Measurements from ENCODE around the gene MTUS2. TPM values are rescaled to one million over a fixed set of nuclear protein-coding genes. Genes with fewer than 3 reads are reported as not detected.
A peak's percentile ranks its signal among the peaks of the same experiment; 100 is the strongest.

MTUS2 gene
- polyA plus RNA-seq, 3 donors from 2014 or later: 0.02 TPM; not detected in 2

DNA sequence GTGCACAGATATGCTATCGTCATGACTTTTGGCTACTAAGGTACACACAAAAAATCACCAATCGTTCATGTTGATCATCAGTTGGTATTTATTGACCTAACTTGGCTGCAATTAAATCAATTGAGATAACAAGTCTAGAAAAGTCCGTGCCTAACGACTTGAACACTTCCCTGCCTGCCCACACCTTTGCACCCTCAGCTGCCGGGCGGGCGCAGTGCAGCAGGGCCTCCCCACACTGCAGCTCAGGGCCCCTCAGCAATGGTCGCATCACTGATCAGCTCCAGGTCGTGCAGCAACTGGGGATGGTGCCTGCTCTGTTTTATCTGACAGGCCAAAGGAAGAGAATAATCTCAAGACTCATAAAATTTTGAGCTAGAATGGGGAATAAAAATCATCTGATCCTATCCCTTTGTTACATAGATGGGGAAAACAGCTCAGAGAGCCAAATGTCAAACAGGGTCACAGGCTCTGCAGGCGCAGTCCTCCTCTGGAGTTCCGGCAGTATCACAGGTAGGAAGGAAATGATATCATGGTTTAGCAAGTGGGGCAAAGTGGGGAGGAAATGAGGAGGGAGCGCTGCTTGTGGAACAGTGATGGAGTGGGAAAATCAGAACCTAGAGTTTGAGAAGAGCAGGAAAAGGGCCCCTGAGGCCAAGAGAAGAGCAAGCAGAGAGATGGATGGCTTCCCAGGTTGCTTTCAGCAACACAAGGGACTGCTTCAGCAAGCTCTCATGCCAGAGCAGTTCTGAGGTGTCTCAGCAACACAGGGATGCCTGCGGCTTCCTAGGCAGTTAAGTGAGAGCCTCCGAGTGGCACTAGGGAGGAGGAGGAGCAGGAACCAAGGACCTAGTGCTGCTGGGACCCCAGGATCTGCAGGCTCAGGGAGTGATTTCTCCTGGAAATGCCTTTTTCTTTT is 717.9 kb downstream of the MTUS2 start:
- peaks cover 0 to 11% (median 9%) of the 10 kb centered on the region in 3 donors for H3K36me3 Mint-ChIP-seq
- peaks cover 0 to 4% of the 10 kb centered on the region in 2 donors for H3K4me1 Mint-ChIP-seq
- H3K27me3 Mint-ChIP-seq (ENCODE audit: low read depth in 3 of 3): no peaks in the 10 kb centered on the region
- peak overlapping the region in 3 of 6 donors; percentile 5 to 27 (median 12) for H3K27ac Mint-ChIP-seq
- H3K4me3 Mint-ChIP-seq: no peak overlapping the region
- H3K9me3 Mint-ChIP-seq: no peaks in the 10 kb centered on the region
- DNase-seq: no peak

DNA sequence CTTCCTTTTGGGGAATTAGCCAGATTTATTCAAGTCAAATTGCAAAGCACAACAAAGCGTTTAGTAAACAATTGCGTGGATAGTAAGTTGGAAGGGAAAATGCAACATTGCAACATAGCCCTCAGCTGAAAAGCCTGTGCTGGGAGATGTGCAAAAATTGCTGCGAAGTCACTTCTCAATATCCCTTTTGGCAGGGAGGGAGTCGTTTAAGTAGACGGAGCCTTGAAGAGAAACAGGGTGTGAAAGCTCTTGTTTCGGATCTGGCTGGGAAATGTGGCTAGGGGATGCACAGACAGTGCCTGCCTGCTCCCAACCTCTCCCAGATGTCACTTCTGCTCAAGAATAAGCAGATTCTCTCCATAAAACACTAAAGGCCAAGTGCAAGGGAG is 718.5 kb downstream of the MTUS2 start:
- H3K27ac Mint-ChIP-seq: peak overlapping the region in 1 of 6 donors; percentile 16
- no peak for DNase-seq
- H3K9me3 Mint-ChIP-seq: no peaks in the 10 kb centered on the region
- peaks cover 0 to 4% of the 10 kb centered on the region in 2 donors for H3K4me1 Mint-ChIP-seq
- peaks cover 0 to 11% (median 6%) of the 10 kb centered on the region in 3 donors for H3K36me3 Mint-ChIP-seq
- no peak overlapping the region for H3K4me3 Mint-ChIP-seq
- no peaks in the 10 kb centered on the region for H3K27me3 Mint-ChIP-seq (ENCODE audit: low read depth in 3 of 3)

DNA sequence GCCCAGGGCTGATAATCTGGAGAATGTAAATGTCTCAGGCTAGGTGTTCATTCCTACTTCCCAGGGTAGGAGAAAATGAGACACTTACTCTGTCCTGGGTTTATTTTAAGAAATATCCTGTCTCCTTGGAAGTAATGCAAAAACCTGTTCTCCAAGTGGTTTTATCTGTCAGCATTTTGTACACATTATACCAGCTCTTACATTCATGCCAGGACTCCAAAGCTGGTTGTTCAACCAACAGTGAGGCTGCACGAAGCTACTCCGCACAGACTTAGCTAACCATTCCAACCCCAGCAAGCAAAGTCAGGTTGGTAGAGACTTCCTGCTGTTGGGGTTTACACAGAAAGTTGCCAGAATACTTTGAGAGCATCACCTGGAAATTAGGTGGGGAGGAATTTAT is 719.7 kb downstream of the MTUS2 start:
- DNase-seq: no peak
- no peak overlapping the region for H3K4me3 Mint-ChIP-seq
- H3K9me3 Mint-ChIP-seq: no peaks in the 10 kb centered on the region
- peaks cover 0 to 4% of the 10 kb centered on the region in 2 donors for H3K4me1 Mint-ChIP-seq
- H3K36me3 Mint-ChIP-seq: peaks cover 0 to 11% (median 4%) of the 10 kb centered on the region in 3 donors
- H3K27me3 Mint-ChIP-seq (ENCODE audit: low read depth in 3 of 3): no peaks in the 10 kb centered on the region
- no peak overlapping the region for H3K27ac Mint-ChIP-seq

DNA sequence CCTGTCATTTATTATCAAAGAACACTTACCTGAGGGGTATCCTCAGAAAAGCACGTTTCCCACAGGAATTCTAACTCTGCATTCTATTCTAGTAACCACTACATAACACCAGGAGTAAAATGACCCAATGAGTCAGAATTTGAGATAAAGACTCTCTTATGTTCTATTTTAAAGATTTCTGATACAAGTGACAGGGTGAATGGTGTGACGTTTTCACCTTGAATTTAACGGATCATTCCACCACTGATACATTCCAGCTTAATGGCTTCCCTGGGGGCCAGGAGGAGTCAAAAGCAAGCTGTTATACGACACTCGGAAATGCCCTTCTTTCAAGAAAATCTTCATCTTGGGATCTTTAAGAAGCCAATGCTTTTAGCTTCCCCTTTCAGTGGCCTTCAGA is 720.2 kb downstream of the MTUS2 start:
- Mint-ChIP-seq H3K27me3 (ENCODE audit: low read depth in 3 of 3) (no peaks in the 10 kb centered on the region), H3K4me3 (no peak overlapping the region), H3K27ac (no peak overlapping the region), H3K36me3 (peaks cover 0 to 11% (median 4%) of the 10 kb centered on the region in 3 donors), H3K4me1 (peaks cover 0 to 4% of the 10 kb centered on the region in 2 donors), H3K9me3 (no peaks in the 10 kb centered on the region)
- DNase-seq: no peak

DNA sequence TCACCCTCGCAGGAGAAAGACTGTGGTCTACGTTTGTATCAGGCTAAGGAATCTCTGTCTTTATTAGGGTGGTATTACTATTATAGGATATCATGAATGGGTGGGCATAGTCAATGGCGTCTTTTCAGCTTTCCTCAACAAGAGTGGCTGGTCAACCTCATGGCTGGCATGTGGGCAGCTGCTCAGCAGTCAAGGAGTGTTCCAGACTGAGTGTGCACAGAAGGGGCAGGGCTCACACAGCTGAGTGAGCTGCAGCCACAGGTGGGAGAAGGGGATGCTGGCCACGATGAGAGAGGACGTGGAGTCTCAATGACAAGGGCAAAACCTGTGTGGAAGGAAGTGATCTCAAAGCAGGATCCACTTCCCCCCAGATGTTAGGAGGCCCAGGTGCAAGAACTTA is 720.7 kb downstream of the MTUS2 start:
- Mint-ChIP-seq H3K4me1 (peaks cover 0 to 4% of the 10 kb centered on the region in 2 donors), H3K27ac (peak overlapping the region in 1 of 6 donors; percentile 80), H3K9me3 (no peaks in the 10 kb centered on the region), H3K4me3 (no peak overlapping the region), H3K36me3 (peaks cover 0 to 11% (median 4%) of the 10 kb centered on the region in 3 donors), H3K27me3 (ENCODE audit: low read depth in 3 of 3) (no peaks in the 10 kb centered on the region)
- DNase-seq: no peak

DNA sequence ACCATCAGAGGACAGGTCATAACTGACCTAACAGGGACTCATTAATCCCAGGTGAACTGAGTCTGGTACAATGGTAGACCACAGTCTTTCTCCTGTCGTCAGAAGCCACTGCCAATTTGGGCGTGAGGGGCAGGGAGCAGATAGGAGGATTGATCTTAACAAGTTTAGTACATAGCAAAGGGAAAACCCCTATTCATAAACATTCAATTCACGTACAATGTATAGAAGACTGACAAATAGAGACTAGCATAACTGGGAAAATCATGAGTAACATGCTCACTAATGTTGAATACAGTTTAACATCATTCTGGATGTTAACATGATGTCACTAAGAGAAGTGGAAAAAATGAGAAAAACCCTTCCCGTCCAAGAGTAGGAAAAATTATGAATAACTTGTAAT is 721.3 kb downstream of the MTUS2 start:
- Mint-ChIP-seq H3K27ac (no peak overlapping the region), H3K27me3 (ENCODE audit: low read depth in 3 of 3) (no peaks in the 10 kb centered on the region)

DNA sequence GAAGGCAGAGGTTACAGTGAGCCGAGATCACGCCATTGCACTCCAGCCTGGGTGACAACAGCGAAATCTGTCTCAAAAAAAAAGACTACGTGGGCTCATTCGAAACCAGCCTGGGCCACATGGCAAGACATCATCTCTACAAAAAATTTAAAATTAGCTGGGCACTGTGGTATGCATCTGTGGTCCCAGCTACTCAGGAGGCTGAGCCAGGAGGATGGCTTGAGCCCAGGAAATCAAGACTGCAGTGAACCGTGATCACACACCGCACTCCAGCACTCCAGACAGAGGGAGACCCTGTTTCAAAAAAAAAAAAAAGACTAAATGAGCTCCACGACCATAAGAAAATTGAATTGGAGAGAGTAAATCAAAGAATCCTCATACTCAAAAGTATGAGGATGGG is 722.2 kb downstream of the MTUS2 start:
- Mint-ChIP-seq H3K36me3 (peaks cover 0 to 7% (median 6%) of the 10 kb centered on the region in 3 donors), H3K27ac (peak overlapping the region in 1 of 6 donors; percentile 40), H3K27me3 (ENCODE audit: low read depth in 3 of 3) (no peaks in the 10 kb centered on the region), H3K4me3 (no peak overlapping the region), H3K9me3 (no peaks in the 10 kb centered on the region), H3K4me1 (peaks cover 0 to 4% of the 10 kb centered on the region in 2 donors)
- no peak for DNase-seq

More for the DNA sequence above, 721.3 kb downstream of the MTUS2 start:
- Mint-ChIP-seq H3K4me3 (no peak overlapping the region), H3K9me3 (no peaks in the 10 kb centered on the region), H3K36me3 (peaks cover 0 to 7% (median 0%) of the 10 kb centered on the region in 3 donors), H3K4me1 (peaks cover 0 to 4% of the 10 kb centered on the region in 2 donors)
- no peak for DNase-seq

DNA sequence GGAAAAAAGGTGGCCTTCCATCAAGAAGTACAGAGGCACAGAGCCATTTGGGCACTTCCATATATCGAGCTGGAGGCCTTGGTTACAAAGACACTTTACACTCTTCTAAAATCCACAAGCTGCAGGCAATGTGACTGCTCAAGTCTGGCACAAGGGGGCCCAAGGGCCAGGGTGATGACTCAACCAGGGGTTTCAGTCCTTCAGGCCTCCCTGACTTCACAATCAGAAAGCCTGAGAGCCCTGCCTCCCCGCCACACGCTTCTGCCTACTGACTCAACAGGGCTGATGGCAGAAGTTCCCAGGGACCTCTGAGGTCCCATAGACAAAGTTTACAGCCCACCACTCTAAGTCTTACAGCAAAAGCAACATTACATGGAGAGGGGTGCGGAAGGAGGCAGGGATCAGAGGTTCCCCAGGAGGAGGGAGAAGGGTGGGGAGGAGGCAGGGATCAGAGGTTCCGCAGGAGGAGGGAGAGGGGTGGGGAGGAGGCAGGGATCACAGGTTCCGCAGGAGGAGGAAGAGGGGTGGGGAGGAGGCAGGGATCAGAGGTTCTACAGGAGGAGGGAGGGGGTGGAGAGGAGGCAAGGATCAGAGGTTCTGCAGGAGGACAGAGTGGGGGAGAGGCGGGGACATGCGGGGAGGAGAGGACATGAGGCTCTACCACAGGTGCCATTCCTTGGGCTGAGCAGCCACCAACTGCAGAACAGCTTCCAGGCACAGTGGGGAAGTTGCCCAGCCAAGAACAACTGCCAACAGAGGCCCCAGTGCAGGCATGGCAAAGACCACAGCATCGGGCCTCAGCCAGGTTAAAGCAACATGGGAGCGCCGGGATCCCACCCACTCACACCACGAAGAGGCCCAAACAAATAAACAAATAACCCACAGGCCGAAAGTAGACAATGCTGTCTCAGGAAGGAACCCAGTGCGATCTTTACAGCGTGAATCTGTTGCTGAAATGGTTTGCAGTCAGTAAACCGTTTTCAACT is 723.4 kb downstream of the MTUS2 start:
- no peak overlapping the region for H3K4me3 Mint-ChIP-seq
- H3K27me3 Mint-ChIP-seq (ENCODE audit: low read depth in 3 of 3): no peaks in the 10 kb centered on the region
- no peak overlapping the region for H3K27ac Mint-ChIP-seq
- no peaks in the 10 kb centered on the region for H3K4me1 Mint-ChIP-seq
- DNase-seq: no peak
- no peaks in the 10 kb centered on the region for H3K9me3 Mint-ChIP-seq
- peaks cover 5 to 9% (median 7%) of the 10 kb centered on the region in 3 donors for H3K36me3 Mint-ChIP-seq

DNA sequence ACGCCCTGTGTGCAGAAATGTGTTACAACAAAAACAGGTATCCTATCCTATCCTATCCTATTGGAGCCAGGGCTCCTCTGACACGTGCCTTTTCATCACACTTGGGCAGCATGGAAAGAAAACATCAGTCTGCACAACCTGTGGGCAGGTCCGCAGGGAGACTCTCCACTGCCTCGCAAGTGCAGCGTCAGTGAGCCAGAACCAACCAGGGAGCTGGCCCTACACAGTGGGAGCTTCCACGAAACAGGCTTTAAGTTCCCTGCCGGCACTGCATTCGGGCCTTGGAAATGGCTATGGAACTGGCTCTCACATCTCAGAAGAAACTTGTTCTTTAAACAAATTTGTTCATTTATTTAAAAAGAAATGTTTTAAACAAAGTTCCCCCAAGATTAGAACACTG is 725.8 kb downstream of the MTUS2 start:
- no peaks in the 10 kb centered on the region for H3K4me1 Mint-ChIP-seq

DNA sequence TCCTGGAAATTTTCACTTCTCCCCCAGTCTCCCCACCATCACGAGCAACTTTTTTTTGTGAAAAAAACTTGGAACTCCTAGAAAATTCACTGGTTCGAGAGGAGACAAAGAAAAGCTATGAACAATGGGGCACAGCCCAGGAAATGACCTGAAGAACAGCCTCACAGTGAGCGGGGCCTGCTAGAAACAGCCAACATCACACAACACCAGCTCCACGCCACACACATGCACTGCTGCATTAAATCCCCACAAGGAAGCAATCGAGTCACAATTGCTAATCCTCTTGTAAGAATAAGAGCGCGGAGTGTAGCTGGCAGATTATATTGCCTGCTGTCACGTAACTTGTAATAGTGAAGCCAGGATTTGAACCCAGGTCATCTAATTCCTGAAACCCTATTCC is 726.5 kb downstream of the MTUS2 start:
- H3K4me1 Mint-ChIP-seq: no peaks in the 10 kb centered on the region
- no peaks in the 10 kb centered on the region for H3K27me3 Mint-ChIP-seq (ENCODE audit: low read depth in 3 of 3)
- no peaks in the 10 kb centered on the region for H3K9me3 Mint-ChIP-seq
- no peak for DNase-seq
- H3K4me3 Mint-ChIP-seq: no peak overlapping the region
- H3K27ac Mint-ChIP-seq: no peak overlapping the region
- H3K36me3 Mint-ChIP-seq: peaks cover 12 to 16% (median 12%) of the 10 kb centered on the region in 3 donors

More for the DNA sequence above, 725.8 kb downstream of the MTUS2 start:
- Mint-ChIP-seq H3K27ac (no peak overlapping the region), H3K9me3 (no peaks in the 10 kb centered on the region), H3K36me3 (peaks cover 8 to 15% (median 12%) of the 10 kb centered on the region in 3 donors), H3K27me3 (ENCODE audit: low read depth in 3 of 3) (no peaks in the 10 kb centered on the region), H3K4me3 (no peak overlapping the region)
- DNase-seq: no peak

DNA sequence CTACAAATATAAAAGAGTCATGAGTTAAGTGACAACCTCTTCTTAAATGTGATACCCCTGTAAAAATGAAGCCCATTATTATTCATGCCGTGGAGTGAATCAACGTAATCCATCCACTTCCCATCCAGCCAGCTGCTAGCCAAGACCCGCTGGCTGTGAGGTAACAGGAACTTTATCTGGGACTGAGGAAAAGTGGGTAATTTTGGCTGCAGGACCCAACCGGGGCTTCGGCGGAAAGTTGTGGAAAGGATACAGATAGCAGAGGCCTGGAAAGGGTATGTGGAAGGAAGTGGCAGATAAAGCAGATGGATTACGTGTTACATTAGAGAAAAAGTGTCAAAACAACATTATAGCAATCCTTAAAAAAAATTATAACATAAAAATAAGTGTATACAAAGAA is 727.0 kb downstream of the MTUS2 start:
- Mint-ChIP-seq H3K27me3 (ENCODE audit: low read depth in 3 of 3) (no peaks in the 10 kb centered on the region), H3K4me1 (no peaks in the 10 kb centered on the region), H3K9me3 (no peaks in the 10 kb centered on the region), H3K36me3 (peaks cover 12 to 18% (median 16%) of the 10 kb centered on the region in 3 donors), H3K27ac (no peak overlapping the region), H3K4me3 (no peak overlapping the region)
- no peak for DNase-seq

DNA sequence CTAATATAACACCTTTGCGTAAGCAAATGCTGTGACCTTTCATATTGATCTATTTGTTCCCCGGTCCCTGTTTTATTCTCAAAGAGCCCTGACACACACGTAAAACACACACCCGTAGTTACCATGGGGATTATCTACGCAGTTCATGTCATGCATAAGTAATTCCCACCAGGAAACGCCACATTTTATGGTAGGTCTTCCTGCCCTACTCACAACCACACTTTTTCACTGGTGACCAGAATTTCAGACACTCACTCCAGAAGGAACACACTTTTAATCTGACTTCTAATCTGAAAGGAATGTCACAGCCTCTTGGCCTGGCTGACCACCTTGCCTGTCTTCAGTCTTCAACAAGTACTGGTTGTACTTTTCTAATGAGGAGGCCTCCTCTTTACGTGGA is 728.6 kb downstream of the MTUS2 start:
- DNase-seq: no peak
- Mint-ChIP-seq H3K4me1 (no peaks in the 10 kb centered on the region), H3K9me3 (no peaks in the 10 kb centered on the region), H3K27ac (peak overlapping the region in 1 of 6 donors; percentile 37), H3K4me3 (no peak overlapping the region), H3K36me3 (peaks cover 12 to 32% (median 20%) of the 10 kb centered on the region in 3 donors), H3K27me3 (ENCODE audit: low read depth in 3 of 3) (peaks cover 0 to 2% (median 0%) of the 10 kb centered on the region in 3 donors)

DNA sequence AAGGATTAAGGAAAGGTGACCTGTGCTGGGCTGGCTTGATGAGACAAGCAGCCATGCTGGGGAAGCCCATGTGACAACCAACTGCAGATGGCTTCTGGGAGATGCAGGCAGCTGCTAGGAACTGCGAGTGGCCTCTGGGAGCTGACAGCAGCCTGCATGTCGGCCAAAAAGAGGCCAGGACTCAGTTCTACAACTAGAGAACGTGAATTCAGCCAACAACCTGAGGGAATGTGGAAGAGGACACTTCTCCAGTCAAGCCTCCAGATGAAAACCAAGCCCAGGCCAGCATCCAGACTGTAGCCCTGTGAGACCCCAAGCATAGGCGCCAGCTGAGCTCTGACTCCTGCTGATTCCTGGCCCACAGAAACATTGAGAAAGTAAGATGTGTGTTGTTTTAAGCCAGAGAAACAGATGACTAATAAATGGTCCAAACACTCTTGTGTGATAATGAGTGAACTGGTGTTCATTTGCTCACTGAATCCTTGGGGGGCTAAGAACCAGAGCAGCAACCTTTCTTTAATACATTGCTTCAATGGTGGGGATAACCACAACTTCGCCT is 730.4 kb downstream of the MTUS2 start:
- Mint-ChIP-seq H3K27me3 (ENCODE audit: low read depth in 3 of 3) (peaks cover 0 to 2% (median 0%) of the 10 kb centered on the region in 3 donors), H3K9me3 (no peaks in the 10 kb centered on the region), H3K27ac (no peak overlapping the region), H3K4me3 (no peak overlapping the region), H3K4me1 (peaks cover 0 to 1% of the 10 kb centered on the region in 2 donors), H3K36me3 (peaks cover 12 to 34% (median 20%) of the 10 kb centered on the region in 3 donors)
- DNase-seq: no peak

Data from immature natural killer cell (primary cell).